ENCODE data around the gene SVBP.

DNA sequence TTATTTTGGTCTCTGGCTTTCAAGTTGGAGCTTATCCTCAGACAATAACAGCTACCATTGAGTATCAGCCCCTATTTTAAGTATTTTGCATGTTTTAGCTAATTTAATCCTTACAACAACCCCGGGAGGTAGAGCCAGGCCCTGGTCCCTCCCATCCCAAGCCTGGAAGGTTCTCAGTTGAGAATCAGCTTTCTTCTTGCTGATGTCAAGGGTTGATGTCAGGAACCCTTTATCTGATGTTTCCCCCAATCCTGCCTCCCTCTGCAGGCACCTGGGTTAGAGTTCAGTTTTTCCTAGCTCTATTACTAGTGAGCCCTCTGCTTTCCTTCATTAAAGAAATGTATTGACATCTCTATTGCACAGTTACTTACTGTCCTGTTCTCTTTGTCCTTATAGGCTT, 3.6 kb upstream of the SVBP start:
- TF ChIP-seq POLR2A (IDR thresholded peaks at IDR 0.05) = no peak
- TF ChIP-seq, protein P1, sequence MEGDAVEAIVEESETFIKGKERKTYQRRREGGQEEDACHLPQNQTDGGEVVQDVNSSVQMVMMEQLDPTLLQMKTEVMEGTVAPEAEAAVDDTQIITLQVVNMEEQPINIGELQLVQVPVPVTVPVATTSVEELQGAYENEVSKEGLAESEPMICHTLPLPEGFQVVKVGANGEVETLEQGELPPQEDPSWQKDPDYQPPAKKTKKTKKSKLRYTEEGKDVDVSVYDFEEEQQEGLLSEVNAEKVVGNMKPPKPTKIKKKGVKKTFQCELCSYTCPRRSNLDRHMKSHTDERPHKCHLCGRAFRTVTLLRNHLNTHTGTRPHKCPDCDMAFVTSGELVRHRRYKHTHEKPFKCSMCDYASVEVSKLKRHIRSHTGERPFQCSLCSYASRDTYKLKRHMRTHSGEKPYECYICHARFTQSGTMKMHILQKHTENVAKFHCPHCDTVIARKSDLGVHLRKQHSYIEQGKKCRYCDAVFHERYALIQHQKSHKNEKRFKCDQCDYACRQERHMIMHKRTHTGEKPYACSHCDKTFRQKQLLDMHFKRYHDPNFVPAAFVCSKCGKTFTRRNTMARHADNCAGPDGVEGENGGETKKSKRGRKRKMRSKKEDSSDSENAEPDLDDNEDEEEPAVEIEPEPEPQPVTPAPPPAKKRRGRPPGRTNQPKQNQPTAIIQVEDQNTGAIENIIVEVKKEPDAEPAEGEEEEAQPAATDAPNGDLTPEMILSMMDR (IDR thresholded peaks at IDR 0.05 in 8 of 11, conservative IDR thresholded peaks at IDR 0.05 in 3 of 11) = no peak

Measured in spleen (tissue), 7 donors.